ENCODE measurements around the gene NTSR1.

GRCh38 chr20:62795023-62795761, 86.6 kb downstream of the NTSR1 start:
- no peak for TF ChIP-seq CTCF (IDR thresholded peaks at IDR 0.05; ENCODE audit: insufficient read depth, low read length)
- TF ChIP-seq POLR2AphosphoS5 (IDR thresholded peaks at IDR 0.05; ENCODE audit: low read depth) = no peak
- no peak for TF ChIP-seq GABPA (IDR thresholded peaks at IDR 0.05; ENCODE audit: low read depth)
- TF ChIP-seq REST (IDR thresholded peaks at IDR 0.05; ENCODE audit: insufficient replicate concordance, low read depth) = no peak
